ENCODE data around the gene SYPL1.

The SYPL1 gene

GRCh38 chr7:106129291-106129690 is 17.2 kb upstream of the SYPL1 start:
- no peaks in the 10 kb centered on the region for H3K36me3 Mint-ChIP-seq (ENCODE audit: insufficient read depth)
- no peaks in the 10 kb centered on the region for H3K9me3 Mint-ChIP-seq
- ATAC-seq (replicated peaks) (no peak), DNase-seq (no peak)
- peaks cover 23 to 49% of the 10 kb centered on the region in 2 donors for H3K27me3 Mint-ChIP-seq
- peaks cover 4 to 5% of the 10 kb centered on the region in 2 donors for H3K4me1 Mint-ChIP-seq (ENCODE audit: low read depth in 2 of 2)
- no peak overlapping the region for H3K27ac Mint-ChIP-seq
- no peak overlapping the region for H3K4me3 Mint-ChIP-seq

GRCh38 chr7:106128836-106129235 is 16.7 kb upstream of the SYPL1 start:
- ATAC-seq (replicated peaks) (no peak), DNase-seq (no peak)
- Mint-ChIP-seq H3K4me3 (no peak overlapping the region), H3K9me3 (no peaks in the 10 kb centered on the region), H3K27me3 (peaks cover 28 to 49% of the 10 kb centered on the region in 2 donors), H3K27ac (no peak overlapping the region), H3K4me1 (ENCODE audit: low read depth in 2 of 2) (peaks cover 4 to 5% of the 10 kb centered on the region in 2 donors), H3K36me3 (ENCODE audit: insufficient read depth) (no peaks in the 10 kb centered on the region)

GRCh38 chr7:106127984-106128780 is 16.1 kb upstream of the SYPL1 start:
- DNase-seq (no peak), ATAC-seq (replicated peaks) (no peak)
- H3K4me1 Mint-ChIP-seq (ENCODE audit: low read depth in 2 of 2): peaks cover 4 to 5% of the 10 kb centered on the region in 2 donors
- H3K4me3 Mint-ChIP-seq: no peak overlapping the region
- H3K27ac Mint-ChIP-seq: no peak overlapping the region
- H3K9me3 Mint-ChIP-seq: no peaks in the 10 kb centered on the region
- H3K36me3 Mint-ChIP-seq (ENCODE audit: insufficient read depth): no peaks in the 10 kb centered on the region
- H3K27me3 Mint-ChIP-seq: peaks cover 29 to 44% of the 10 kb centered on the region in 2 donors

- peak; percentile 60 for ATAC-seq (replicated peaks)
- Mint-ChIP-seq H3K4me1 (ENCODE audit: low read depth in 2 of 2) (peaks cover 4 to 5% of the 10 kb centered on the region in 2 donors), H3K4me3 (no peak overlapping the region), H3K36me3 (ENCODE audit: insufficient read depth) (no peaks in the 10 kb centered on the region), H3K27me3 (peaks cover 35 to 48% of the 10 kb centered on the region in 2 donors), H3K27ac (no peak overlapping the region), H3K9me3 (no peaks in the 10 kb centered on the region)
- DNase-seq: peak in 2 of 3 experiments; percentile 15 to 19
Measured at GRCh38 chr7:106126170-106126938, 14.2 kb upstream of the SYPL1 start.

- Mint-ChIP-seq H3K4me3 (no peak overlapping the region), H3K9me3 (no peaks in the 10 kb centered on the region), H3K4me1 (ENCODE audit: low read depth in 2 of 2) (peaks cover 4 to 5% of the 10 kb centered on the region in 2 donors), H3K36me3 (ENCODE audit: insufficient read depth) (no peaks in the 10 kb centered on the region), H3K27ac (no peak overlapping the region), H3K27me3 (peaks cover 30 to 43% of the 10 kb centered on the region in 2 donors)
- ATAC-seq (replicated peaks) (no peak), DNase-seq (no peak)
Measured at GRCh38 chr7:106125417-106125816, 13.3 kb upstream of the SYPL1 start.

GRCh38 chr7:106124186-106124585 is 12.1 kb upstream of the SYPL1 start:
- H3K4me1 Mint-ChIP-seq (ENCODE audit: low read depth in 2 of 2): peaks cover 4 to 5% of the 10 kb centered on the region in 2 donors
- ATAC-seq (replicated peaks) (no peak), DNase-seq (no peak)
- H3K36me3 Mint-ChIP-seq (ENCODE audit: insufficient read depth): no peaks in the 10 kb centered on the region
- H3K4me3 Mint-ChIP-seq: no peak overlapping the region
- no peaks in the 10 kb centered on the region for H3K9me3 Mint-ChIP-seq
- H3K27me3 Mint-ChIP-seq: peaks cover 30 to 38% of the 10 kb centered on the region in 2 donors
- no peak overlapping the region for H3K27ac Mint-ChIP-seq

- Mint-ChIP-seq H3K36me3 (ENCODE audit: insufficient read depth) (no peaks in the 10 kb centered on the region), H3K9me3 (no peaks in the 10 kb centered on the region), H3K27me3 (peaks cover 30 to 33% of the 10 kb centered on the region in 2 donors), H3K4me3 (no peak overlapping the region), H3K4me1 (ENCODE audit: low read depth in 2 of 2) (peaks cover 4 to 5% of the 10 kb centered on the region in 2 donors), H3K27ac (no peak overlapping the region)
- DNase-seq: no peak
- no peak for ATAC-seq (replicated peaks)
Measured at GRCh38 chr7:106122713-106123112, 10.6 kb upstream of the SYPL1 start.

- DNase-seq (no peak), ATAC-seq (replicated peaks) (no peak)
- no peaks in the 10 kb centered on the region for H3K9me3 Mint-ChIP-seq
- H3K4me1 Mint-ChIP-seq (ENCODE audit: low read depth in 2 of 2): peaks cover 1% of the 10 kb centered on the region in 2 donors
- H3K27ac Mint-ChIP-seq: no peak overlapping the region
- H3K36me3 Mint-ChIP-seq (ENCODE audit: insufficient read depth): no peaks in the 10 kb centered on the region
- no peak overlapping the region for H3K4me3 Mint-ChIP-seq
- peaks cover 30 to 33% of the 10 kb centered on the region in 2 donors for H3K27me3 Mint-ChIP-seq
Measured at GRCh38 chr7:106121189-106121810, 9.2 kb upstream of the SYPL1 start.

- ATAC-seq (replicated peaks) (no peak), DNase-seq (no peak)
- Mint-ChIP-seq H3K4me3 (no peak overlapping the region), H3K9me3 (no peaks in the 10 kb centered on the region), H3K36me3 (ENCODE audit: insufficient read depth) (no peaks in the 10 kb centered on the region), H3K27me3 (peaks cover 28 to 33% of the 10 kb centered on the region in 2 donors), H3K27ac (peak overlapping the region in 1 of 2 donors; percentile 16), H3K4me1 (ENCODE audit: low read depth in 2 of 2) (no peaks in the 10 kb centered on the region)
Measured at GRCh38 chr7:106120500-106120899, 8.4 kb upstream of the SYPL1 start.

GRCh38 chr7:106119719-106120118 is 7.6 kb upstream of the SYPL1 start:
- peaks cover 25 to 33% of the 10 kb centered on the region in 2 donors for H3K27me3 Mint-ChIP-seq
- no peaks in the 10 kb centered on the region for H3K4me1 Mint-ChIP-seq (ENCODE audit: low read depth in 2 of 2)
- no peaks in the 10 kb centered on the region for H3K36me3 Mint-ChIP-seq (ENCODE audit: insufficient read depth)
- H3K9me3 Mint-ChIP-seq: no peaks in the 10 kb centered on the region
- no peak overlapping the region for H3K4me3 Mint-ChIP-seq
- no peak overlapping the region for H3K27ac Mint-ChIP-seq
- no peak for DNase-seq
- ATAC-seq (replicated peaks): no peak

GRCh38 chr7:106117786-106118544 is 5.9 kb upstream of the SYPL1 start:
- Mint-ChIP-seq H3K36me3 (ENCODE audit: insufficient read depth) (peaks cover 3% of the 10 kb centered on the region), H3K9me3 (no peaks in the 10 kb centered on the region), H3K4me1 (ENCODE audit: low read depth in 2 of 2) (peaks cover 0 to 1% of the 10 kb centered on the region in 2 donors), H3K27me3 (peaks cover 15 to 23% of the 10 kb centered on the region in 2 donors), H3K27ac (no peak overlapping the region), H3K4me3 (no peak overlapping the region)
- no peak for ATAC-seq (replicated peaks)
- DNase-seq: no peak

- Mint-ChIP-seq H3K9me3 (no peaks in the 10 kb centered on the region), H3K4me1 (ENCODE audit: low read depth in 2 of 2) (peaks cover 1 to 8% of the 10 kb centered on the region in 2 donors), H3K4me3 (no peak overlapping the region), H3K27ac (no peak overlapping the region), H3K27me3 (peaks cover 0 to 7% of the 10 kb centered on the region in 2 donors), H3K36me3 (ENCODE audit: insufficient read depth) (peaks cover 18% of the 10 kb centered on the region)
- DNase-seq (no peak), ATAC-seq (replicated peaks) (no peak)
Measured at GRCh38 chr7:106116161-106116704, 4.1 kb upstream of the SYPL1 start.
